Sigmoid colon (tissue), 4 donors: ENCODE results near the gene SNX20.

ENCODE experiments used
- CTCF ChIP-seq, 4 experiments: fragments of 450-650 bp in 3 of 4; fragments of 200-600 bp in 1 of 4; IDR thresholded peaks; one replicate each; pipeline ENCODE4 v1.5.1; 2016 to 2019; ENCODE audit warnings: antibody characterized with exemption in 4 of 4, mild to moderate bottlenecking in 3 of 4, moderate library complexity in 2 of 4
- EP300 ChIP-seq, 4 donors: sonication (generic); formaldehyde crosslinking; IDR thresholded peaks; one replicate each; pipeline ENCODE4 v1.6.1; 2017; ENCODE audit warnings: antibody characterized with exemption in 4 of 4
- POLR2A ChIP-seq, 2 donors: fragments of 450-650 bp; IDR thresholded peaks; one replicate each; pipeline ENCODE4 v1.6.1; 2016; ENCODE audit warnings: antibody characterized with exemption in 2 of 2, mild to moderate bottlenecking in 2 of 2, moderate library complexity in 2 of 2

GRCh38 chr16:50628156-50628802 is 52.8 kb downstream of the SNX20 start:
- TF ChIP-seq CTCF (IDR thresholded peaks at IDR 0.05), result no peak
- no peak for TF ChIP-seq POLR2A (IDR thresholded peaks at IDR 0.05)
- TF ChIP-seq EP300 (IDR thresholded peaks at IDR 0.05), result no peak
